GM19193 (cell line): ENCODE measurements around the gene MARCHF11.

ENCODE experiments used
- POLR2A ChIP-seq: IDR thresholded peaks from 4 replicates; pipeline ENCODE4 v1.6.1; 2011; ENCODE audit not compliant: insufficient read depth, insufficient read length; ENCODE audit errors: extremely low read depth

MARCHF11 gene

GRCh38 chr5:16090270-16090669 lies 89.3 kb downstream of the MARCHF11 start:
- TF ChIP-seq POLR2A = no peak

GRCh38 chr5:16082982-16083381 lies 96.6 kb downstream of the MARCHF11 start:
- no peak for TF ChIP-seq POLR2A

GRCh38 chr5:16082053-16082452 lies 97.5 kb downstream of the MARCHF11 start:
- TF ChIP-seq POLR2A = no peak

- no peak for TF ChIP-seq POLR2A
Measured at GRCh38 chr5:16081376-16081955, 98.1 kb downstream of the MARCHF11 start.

- TF ChIP-seq POLR2A = no peak
Measured at GRCh38 chr5:16076657-16077056, 102.9 kb downstream of the MARCHF11 start.

- no peak for TF ChIP-seq POLR2A
Measured at GRCh38 chr5:16074358-16074757, 105.2 kb downstream of the MARCHF11 start.

- no peak for TF ChIP-seq POLR2A
Measured at GRCh38 chr5:16072616-16073015, 107.0 kb downstream of the MARCHF11 start.

- TF ChIP-seq POLR2A = no peak
Measured at GRCh38 chr5:16067415-16067814, 112.2 kb downstream of the MARCHF11 start.

GRCh38 chr5:16066810-16067209 lies 112.8 kb downstream of the MARCHF11 start:
- TF ChIP-seq POLR2A = no peak

GRCh38 chr5:16066320-16066719 lies 113.3 kb downstream of the MARCHF11 start:
- no peak for TF ChIP-seq POLR2A

GRCh38 chr5:16065831-16066230 lies 113.8 kb downstream of the MARCHF11 start:
- TF ChIP-seq POLR2A = no peak

- no peak for TF ChIP-seq POLR2A
Measured at GRCh38 chr5:16064135-16064893, 115.3 kb downstream of the MARCHF11 start.

- no peak for TF ChIP-seq POLR2A
Measured at GRCh38 chr5:16061163-16061562, 118.4 kb downstream of the MARCHF11 start.

GRCh38 chr5:16057277-16057676 lies 122.3 kb downstream of the MARCHF11 start:
- no peak for TF ChIP-seq POLR2A

- no peak for TF ChIP-seq POLR2A
Measured at GRCh38 chr5:16051246-16051755, 128.3 kb downstream of the MARCHF11 start.

- TF ChIP-seq POLR2A = no peak
Measured at GRCh38 chr5:16050414-16050813, 129.2 kb downstream of the MARCHF11 start.
